Frontal cortex (tissue), 4 donors: ENCODE results near the gene TGM5. TPM values are rescaled to one million over a fixed set of nuclear protein-coding genes. Genes with fewer than 3 reads are reported as not detected.
"Not testable (repeated sequence)": the region's sequence is repeated elsewhere in the genome, so short reads cannot be mapped to it uniquely, and the experiment has no call there.

Experiments
- DNase-seq, 2 donors: peaks; one replicate each; pipeline ENCODE4 v3.0.0; 2012; ENCODE audit warnings: low spot score in 2 of 2
- FAIRE-seq: peaks from 2 replicates; lab custom pipeline; 2012; peaks lifted over from hg19 to GRCh38; lab: Jason Lieb, UNC
- total RNA-seq: library from RNA; depleted of rRNA; stranded (reverse); fragments of >200 nt; gene quantifications from one replicate; pipeline ENCODE4 v1.2.3, GENCODE V29; 2014
- donor health status: control.
- donor health status: control.
- donor health status: control.

TGM5 gene
- total RNA-seq, 1 donor from 2014 or later = not detected

DNA sequence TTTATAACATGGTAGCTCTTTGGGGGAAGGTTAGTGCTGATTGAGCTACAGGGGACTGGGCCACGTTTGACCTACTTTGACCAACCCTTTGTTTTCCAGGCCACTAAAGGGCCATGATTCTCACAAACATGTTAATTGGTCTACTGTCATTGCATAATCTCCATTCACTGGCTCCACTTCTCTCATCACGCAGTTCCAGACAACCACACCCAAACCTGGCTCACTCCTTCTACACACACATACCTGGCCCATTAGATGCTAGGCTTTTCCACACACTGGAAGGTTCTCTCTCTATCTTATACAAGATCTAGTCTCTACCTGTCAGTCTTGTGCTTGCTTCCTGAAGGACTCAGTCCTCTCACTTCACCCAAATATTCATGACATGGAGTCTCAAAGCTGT is 15.9 kb downstream of the TGM5 start:
- FAIRE-seq (no peak), DNase-seq (no peak)

DNA sequence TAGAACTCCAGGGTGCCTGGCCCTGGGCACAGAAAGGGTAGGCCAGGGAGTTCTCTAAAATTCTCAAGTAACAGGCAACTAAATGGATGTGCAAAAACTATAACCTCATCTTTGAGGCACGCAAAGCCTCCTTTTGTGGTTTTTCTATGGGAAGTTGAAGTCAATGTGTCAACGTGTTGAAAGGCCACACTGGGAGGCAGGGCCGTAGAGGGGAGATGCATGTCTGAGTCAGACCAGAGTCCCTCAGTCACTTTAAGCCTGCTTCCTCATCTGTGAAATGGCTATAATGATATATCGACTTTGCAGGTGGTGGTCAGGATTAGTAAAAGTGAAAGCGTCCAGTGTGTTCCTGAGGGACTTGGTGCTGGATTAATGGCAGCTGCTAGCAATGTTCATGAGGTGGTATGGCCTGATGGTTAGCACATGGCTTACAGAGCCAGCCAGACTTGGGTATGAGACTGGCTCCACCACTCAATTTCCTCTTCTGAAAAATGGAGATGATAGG is 17.0 kb downstream of the TGM5 start:
- DNase-seq (no peak), FAIRE-seq (no peak)

DNA sequence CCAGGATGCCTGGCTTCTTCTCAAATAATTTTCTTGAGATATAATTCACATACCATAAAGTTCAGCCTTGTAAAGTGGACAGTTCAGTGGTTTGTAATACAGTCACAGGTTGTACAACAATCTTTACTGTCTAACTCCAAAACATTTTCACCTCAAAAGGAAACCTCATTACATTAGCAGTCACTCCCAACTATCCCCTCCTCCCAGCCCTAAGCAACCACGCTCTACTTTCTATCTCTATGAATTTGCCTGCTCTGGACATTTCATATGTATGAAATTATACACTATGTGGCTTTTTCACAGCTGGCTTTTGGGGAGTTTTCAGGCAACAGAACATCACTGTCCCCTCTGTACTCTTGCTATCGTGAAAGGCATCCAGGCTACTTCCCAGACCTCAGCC is 17.5 kb downstream of the TGM5 start:
- DNase-seq (no peak), FAIRE-seq (no peak)

DNA sequence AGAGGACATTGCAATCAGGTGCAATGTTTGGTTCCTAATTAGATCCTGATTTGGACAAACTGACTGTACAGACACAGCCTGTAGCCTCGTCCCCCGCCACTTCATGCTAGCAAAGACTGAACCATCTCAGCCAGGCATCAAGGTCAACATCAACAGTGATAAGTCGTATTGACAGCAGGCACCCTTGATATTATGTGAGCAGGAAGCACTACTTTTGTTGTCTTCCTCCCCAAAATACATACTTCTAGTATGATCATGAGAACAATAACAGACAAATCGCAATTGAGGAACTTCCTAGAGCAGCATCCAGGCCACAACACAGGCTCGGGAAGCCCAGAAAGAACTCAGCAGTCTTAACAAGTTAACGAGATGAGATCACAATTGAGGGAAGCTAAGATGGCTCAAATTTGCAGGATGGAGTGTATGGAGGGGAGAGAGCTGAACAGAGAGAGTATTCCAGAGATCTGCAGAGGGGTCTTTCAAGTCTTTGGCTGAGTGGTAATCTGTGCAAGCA is 20.4 kb downstream of the TGM5 start:
- DNase-seq (no peak), FAIRE-seq (no peak)

DNA sequence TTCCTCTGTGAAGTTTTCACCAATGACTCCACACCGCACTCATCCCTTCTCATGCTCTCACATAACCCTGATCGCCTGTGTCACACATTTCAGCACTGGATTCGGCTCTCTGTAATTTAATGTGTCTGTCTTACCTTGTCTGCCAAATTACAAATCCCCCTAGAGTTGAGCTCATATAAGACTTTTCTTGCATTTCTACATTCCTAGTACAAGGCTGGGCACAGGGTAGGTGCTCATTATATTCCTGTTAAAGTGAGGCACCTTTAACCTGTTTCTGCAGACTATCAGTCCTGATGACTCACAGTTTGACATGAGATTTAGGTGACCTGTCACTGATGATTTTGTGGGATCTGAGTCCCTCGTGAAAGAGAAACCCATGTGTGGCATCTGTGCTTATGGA is 22.6 kb downstream of the TGM5 start:
- no peak for DNase-seq
- no peak for FAIRE-seq

DNA sequence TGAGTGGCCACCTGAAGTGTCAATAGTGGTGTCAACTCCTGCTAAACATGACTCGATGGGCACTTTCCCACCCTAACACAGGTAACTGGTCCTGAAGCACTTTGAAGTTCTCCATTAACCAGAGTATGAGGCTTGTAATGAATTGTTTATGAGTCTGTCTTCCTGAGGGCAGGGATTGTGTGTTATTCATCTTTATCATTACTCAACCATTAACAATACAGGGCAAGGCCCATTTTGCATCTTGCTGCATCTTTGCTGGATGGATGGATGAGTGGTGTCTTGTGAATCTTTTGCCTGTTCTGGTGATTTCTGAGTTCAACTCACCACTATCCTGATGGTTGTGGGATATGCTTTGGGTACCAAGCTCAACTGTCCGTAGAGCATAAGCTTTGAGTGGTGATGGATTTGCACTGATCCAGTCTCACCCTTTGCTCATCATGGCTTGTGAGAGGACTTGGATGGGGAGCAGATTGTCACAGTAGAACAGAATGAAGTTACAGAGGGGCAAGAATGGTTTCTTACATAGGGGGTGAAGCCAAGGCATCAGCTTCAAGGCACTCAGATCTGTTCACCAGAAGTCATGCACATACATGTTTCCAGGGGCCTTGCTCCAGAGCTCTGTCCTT is 23.6 kb downstream of the TGM5 start:
- DNase-seq (no peak), FAIRE-seq (no peak)

DNA sequence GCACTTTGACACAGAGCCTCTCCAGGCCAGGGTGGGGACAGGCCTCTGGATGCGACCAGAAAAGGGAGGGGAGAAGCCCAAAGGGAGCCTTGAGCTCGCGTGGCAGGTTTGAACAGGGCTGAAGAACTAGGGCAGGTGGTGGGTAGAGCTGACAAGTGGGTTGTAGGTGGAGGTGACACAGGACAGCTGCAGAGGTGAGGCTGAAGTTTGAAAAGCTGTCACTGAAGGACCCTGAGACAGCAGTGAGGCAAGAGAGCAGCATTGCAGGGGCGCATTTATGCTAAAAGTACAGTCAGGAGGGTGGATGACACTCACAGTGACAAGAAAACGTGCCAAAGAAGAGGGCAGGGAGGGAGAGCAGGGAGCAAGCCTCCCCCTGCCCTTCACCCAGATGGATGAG is 24.1 kb downstream of the TGM5 start:
- no peak for FAIRE-seq
- DNase-seq = no peak

DNA sequence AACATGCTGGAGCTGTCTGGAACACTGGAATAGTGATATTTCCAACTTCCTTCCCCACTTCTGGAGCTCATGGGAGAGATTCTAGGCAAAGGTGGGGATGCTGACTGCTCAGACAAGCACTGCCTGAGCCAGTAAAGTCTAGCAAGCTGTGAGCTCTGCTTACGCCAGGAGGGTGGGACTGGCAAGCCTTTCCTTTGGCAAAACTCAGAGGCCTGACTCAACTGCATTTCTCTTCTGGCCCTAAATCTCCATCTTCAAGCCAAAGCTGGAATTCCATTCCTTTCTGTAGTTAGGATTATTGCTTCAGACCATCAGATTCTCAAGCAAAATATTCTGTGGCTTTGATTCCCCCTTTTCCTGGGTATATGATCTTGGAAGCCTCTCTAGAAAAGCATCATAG is 25.6 kb downstream of the TGM5 start:
- no peak for FAIRE-seq
- DNase-seq = peak in 1 of 2 donors; percentile 25

DNA sequence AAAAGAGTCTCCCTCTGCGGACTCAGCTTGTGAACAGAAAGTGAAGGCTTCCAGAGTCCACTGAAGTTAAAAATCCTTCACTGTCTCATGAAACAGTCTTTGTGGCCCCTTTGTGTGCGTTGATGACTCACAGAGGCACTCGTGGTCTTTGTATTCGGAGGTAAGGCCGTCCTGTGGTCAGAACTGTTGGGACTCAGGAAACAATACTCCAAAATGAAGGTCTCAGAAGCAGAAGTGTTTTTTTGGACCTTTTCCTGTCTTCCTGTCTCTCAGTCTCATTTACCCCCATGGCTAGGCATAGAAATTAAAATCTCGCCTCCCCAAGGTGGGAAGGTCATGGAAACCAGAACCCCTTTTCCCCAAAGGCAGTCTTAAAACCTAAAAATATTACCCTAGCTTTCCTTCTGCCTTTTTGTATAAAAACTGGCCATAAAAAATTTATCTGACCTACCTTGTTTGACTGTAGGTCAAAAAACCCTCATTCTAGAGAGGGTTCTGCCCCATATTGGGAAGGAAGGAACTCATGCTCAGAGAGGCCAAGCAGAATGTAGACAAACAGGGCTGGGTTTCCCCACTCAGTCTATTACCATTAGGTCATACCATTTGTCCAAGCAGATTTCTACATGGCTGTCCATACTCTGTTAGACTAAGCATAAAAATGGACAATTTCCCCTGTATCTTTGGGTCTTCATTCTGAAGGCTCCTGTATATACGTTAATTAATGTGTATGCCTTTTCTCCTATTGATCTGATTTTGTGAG is 26.8 kb downstream of the TGM5 start:
- FAIRE-seq (no peak), DNase-seq (no peak)

DNA sequence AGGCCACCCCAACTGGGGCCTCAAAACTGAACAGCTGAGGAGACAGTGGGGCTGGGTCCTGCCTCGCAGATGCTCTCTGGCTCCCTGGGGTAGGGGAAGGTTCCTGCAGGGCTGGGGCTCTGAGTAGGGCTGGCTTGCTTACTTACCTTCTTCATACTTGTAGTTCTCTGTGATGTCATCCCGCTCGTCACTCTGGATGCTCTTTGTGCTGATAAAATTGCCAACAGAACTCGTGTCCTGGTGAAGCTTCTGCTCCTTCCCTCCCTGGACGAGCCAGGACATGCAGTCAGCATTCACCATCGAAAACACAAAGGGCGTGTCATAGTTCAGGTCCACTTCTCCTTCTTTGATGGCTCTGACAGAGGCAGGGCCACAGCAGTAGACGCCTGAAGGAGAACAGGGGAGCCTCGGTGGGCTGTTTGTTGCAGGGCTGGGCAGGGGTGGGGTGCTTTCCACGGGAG is 28.0 kb downstream of the TGM5 start:
- no peak for DNase-seq
- no peak for FAIRE-seq

DNA sequence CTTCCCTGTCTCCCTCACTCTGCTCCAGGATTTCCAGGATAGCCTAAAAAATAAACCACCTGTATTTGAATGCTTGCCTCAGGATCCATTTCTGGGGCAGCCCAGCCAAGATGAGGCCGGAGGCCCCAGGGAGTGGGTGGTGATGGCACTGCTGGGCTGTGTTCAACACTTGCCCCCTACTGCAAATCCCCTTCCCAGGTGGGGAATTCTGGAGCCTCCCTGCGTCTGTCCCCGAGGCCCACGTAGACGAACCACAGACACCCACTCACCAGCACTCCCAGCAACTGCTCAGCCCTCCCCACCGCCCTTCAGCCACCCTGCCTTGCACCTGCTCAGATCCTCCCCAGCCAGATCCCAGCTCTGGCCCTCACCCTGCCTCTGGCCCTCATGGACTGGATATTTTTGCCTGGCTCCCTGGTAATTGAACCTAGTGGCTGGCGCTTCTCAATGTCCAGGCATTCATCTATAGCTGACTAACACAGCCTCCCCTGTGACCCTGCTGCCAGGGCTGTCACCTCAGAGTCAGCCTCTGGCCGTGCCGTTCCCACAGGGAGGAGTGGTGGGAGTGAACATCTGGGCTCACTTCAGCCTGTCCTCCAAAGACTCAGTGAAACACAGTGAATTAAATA is 28.8 kb downstream of the TGM5 start:
- no peak for DNase-seq
- FAIRE-seq = no peak

DNA sequence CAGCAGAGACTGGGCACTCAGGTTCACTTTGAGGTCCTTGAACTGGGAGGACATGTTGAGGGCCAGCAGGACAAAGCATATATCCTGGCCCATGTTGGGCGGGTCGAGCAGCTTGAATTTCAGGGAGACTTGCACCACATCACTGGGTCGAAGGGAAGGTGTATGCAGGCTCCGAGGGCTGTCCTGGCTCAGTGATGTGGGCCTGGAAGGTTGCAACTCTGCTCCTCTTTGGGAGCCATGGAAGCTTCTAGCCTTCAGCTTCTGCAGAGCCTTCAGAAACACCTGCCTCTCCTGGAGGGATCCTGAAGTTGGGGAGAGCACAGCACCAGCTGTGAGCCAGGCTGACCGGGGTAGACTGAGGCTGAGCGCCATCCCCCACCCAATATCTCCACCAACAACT is 31.2 kb downstream of the TGM5 start:
- FAIRE-seq = no peak

DNA sequence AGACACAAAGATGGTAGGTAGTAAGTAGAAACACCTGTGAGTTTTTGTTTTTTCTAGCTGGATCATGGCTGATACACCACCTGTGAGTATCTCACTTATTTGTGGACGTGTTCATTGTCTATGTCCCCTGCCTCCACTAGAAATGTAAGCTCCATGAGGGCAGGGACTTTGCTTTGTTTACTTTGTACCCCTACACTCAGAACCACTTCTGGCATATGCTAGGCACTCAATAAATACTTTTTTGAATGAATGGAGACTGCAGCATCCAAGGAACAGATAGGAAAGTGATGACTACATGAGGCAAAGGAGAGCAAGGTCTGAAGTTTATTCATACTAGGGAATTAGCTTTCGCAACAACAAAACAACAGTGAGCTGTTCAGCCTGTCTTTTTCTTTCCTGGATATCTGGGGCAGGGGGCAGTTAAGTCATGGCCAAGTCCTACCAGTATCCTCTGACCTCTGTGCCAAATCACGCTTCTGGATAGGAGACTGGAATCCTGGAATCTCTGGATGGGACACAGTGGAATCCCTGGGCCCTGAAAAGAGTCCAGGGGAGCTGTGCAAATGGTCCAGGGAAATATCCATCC is 34.3 kb downstream of the TGM5 start:
- FAIRE-seq = no peak
- DNase-seq = no peak

More for the DNA sequence above, 31.2 kb downstream of the TGM5 start:
- DNase-seq = no peak

DNA sequence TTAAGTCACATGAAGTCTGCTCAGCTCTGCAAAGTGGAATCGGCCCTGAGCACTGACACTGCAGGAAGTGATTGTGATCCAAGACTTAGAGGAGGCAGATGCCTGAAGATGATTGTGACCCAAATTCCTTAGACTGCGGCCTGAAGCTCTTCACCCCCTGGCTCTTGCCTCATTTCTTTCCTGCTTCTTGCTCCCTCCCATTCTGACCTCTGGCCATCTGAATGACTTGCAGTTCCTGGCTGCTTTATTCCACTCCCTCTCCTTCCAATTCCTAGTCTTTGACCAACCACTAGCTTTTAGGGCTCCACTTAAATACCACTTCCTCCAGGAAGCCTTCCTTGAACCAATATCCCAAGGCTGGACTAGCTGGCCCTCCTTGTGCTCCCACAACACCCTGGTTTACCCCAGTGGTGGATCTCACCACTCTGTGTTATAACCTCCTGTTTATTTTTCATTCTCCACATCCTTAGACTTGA is 36.0 kb downstream of the TGM5 start:
- DNase-seq = no peak

DNA sequence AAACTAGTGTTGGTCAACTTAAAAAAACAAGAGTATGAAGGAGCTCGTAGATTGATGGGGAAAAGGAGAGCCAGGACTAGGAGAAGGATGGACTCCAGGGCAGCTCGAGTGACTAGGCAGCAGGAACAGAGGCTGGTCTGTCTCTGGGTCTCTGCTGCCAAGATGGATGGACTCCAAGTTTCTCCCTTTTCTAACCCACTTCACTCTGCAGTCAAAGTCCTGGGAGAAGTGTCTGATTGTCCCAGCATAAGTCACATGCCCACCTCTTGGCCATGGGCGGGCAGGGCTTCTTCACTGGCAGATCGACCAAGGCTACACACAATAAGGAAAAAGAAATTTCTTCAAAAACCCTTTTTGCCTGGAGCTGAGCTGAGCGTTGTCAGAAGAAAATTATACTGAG is 36.8 kb downstream of the TGM5 start:
- FAIRE-seq = no peak
- peak; percentile 49 to 60 for DNase-seq

More for the DNA sequence above, 36.0 kb downstream of the TGM5 start:
- no peak for FAIRE-seq

DNA sequence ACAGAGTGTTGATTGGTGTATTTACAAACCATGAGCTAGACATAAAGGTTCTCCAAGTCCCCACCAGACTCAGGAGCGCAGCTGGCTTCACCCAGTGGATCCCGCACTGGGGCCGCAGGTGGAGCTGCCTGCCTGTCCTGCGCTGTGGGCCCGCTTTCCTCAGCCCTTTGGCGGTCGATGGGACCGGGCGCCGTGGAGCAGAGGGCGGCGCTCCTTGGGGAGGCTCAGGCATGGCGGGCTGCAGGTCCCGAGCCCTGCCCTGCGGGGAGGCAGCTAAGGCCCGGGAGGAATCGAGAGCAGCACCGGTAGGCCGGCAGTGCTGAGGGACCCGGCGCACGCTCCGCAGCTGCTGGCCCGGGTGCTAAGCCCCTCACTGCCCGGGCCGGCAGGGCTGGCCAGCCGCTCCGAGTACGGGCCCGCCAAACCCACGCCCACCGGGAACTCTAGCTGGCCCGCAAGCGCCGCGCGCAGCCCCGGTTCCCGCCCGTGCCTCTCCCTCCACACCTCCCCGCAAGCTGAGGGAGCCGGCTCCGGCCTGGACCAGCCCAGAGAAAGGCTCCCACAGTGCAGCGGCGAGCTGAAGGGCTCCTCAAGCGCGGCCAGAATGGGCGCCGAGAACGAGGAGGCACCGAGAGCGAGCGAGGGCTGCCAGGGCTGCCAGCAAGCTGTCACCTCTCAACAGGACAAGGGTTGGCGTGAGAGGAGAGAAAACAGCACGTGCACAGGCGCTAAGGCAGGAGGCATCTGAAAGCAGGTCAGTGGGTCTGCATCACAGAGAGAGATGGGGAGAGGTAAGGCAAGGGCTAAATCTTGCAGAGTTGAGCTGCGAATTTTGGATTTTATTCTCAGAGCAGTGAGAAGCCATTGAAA is 40.1 kb downstream of the TGM5 start:
- DNase-seq (no peak), FAIRE-seq (no peak)

DNA sequence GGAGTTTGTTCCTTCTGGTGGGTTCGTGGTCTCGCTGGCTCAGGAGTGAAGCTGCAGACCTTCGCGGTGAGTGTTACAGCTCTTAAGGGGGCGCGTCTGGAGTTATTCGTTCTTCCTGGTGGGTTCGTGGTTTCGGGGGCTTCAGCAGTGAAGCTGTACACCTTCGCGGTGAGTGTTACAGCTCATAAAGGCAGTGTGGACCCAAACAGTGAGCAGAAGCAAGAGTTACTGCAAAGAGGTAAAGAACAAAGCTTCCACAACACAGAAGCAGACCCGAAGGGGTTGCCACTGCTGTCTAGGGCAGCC is 40.8 kb downstream of the TGM5 start:
- not testable (repeated sequence) for FAIRE-seq, DNase-seq

DNA sequence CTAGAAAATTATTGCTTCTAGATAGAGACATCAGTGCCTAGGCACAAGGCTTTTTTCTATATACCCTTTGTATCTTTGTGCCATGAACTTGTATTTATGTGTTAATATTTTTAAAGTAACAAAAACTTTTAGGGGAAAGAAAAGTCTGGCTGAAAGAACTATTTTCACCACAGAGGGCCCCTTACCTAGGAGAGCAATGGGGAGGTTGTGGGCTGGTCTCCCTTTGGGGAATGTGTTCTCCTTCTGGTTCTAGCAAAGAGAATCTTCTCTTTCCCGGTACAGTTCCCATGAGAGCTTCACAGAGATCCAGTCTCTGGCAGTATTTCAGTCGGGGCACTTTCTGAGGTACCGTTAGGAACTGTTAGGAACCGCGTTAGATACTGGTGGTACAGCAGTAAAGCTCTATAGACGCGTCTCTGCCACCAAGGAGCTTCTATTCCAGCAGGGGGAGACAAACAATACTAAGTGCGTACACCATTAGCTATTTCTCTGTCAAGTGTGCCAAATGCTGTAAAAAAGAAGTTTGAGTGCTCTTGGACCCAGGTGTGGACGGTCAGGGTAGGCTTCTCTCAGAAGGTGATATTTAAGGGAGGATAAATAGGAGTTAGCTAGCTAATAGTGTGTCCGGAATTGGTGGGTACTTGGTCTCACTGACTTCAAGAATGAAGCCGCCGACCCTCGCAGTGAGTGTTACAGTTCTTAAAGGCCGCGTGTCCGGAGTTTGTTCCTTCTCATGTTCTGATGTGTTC is 41.4 kb downstream of the TGM5 start:
- FAIRE-seq (no peak), DNase-seq (peak; percentile 50 to 64)

DNA sequence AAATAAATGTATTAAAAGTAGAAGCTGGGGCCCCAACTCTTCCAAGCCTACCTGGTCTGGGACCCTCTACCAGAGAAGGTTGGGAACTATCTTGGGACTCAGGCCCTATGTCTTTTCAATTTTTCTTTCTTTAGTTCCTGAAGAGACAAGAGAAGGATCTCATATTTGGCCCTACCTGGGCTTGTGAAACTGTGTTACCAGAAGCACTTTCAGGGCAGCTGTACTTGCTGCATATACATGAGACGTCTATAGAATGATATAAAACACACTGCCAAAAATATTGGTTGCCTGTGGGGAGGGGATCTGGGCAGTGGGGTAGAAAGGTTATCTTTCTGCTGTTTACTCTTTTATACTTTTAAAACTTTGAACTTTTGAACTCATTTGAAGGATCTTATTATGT is 45.3 kb downstream of the TGM5 start:
- FAIRE-seq (no peak), DNase-seq (no peak)
